HG03039 (cell line): Measurements from ENCODE around the gene GRK6.

Experiments used
- ATAC-seq: cut with Tn5 transposase; IDR thresholded peaks from one replicate; pipeline ENCODE4 v1.9.1; 2021; ENCODE audit warnings: mild to moderate bottlenecking, moderate library complexity; ENCODE audit not compliant: unreplicated experiment

GRK6 gene

GRCh38 chr5:177439518-177440053 is 13.1 kb downstream of the GRK6 start:
- ATAC-seq = no peak

- no peak for ATAC-seq
Observed at GRCh38 chr5:177440211-177440989, 13.9 kb downstream of the GRK6 start.

- ATAC-seq = no peak
Observed at GRCh38 chr5:177440990-177441780, 14.7 kb downstream of the GRK6 start.

- ATAC-seq = no peak
Observed at GRCh38 chr5:177442066-177442826, 15.8 kb downstream of the GRK6 start.

GRCh38 chr5:177443144-177443983 is 16.9 kb downstream of the GRK6 start:
- ATAC-seq = no peak

- no peak for ATAC-seq
Observed at GRCh38 chr5:177444106-177445051, 17.9 kb downstream of the GRK6 start.

GRCh38 chr5:177445052-177445916 is 18.8 kb downstream of the GRK6 start:
- no peak for ATAC-seq

GRCh38 chr5:177445917-177446199 is 19.4 kb downstream of the GRK6 start:
- no peak for ATAC-seq

- peak; percentile 35 for ATAC-seq
Observed at GRCh38 chr5:177446200-177447065, 20.0 kb downstream of the GRK6 start, which contains the start of gene PRR7. PRR7 (plus strand) TSS chr5:177446814; CDS start chr5:177455068, 8,254 bp downstream.

GRCh38 chr5:177447066-177447610 is 20.7 kb downstream of the GRK6 start:
- ATAC-seq = peak; percentile 34

- no peak for ATAC-seq
Observed at GRCh38 chr5:177447611-177448243, 21.3 kb downstream of the GRK6 start.

GRCh38 chr5:177448244-177448950 is 21.9 kb downstream of the GRK6 start:
- no peak for ATAC-seq

GRCh38 chr5:177449140-177450061 is 22.9 kb downstream of the GRK6 start:
- no peak for ATAC-seq

GRCh38 chr5:177450667-177451424 is 24.4 kb downstream of the GRK6 start:
- no peak for ATAC-seq
